H9 (cell line): ENCODE data around the gene CFL1. TPM values are rescaled to one million over a fixed set of nuclear protein-coding genes. Genes with fewer than 3 reads are reported as not detected.
A peak's percentile ranks its signal among the peaks of the same experiment; 100 is the strongest.

Source experiments
- DNase-seq: peaks from one replicate; pipeline ENCODE4 v3.0.0-alpha.2; 2017
- H2AFZ ChIP-seq: one replicate; pipeline ENCODE4 v1.6.1; 2013; ENCODE audit warnings: mild to moderate bottlenecking, low read length, control low read depth, moderate library complexity
- H2AK5ac ChIP-seq: 2 replicates; pipeline ENCODE4 v1.6.1; 2013; ENCODE audit warnings: low read length, control low read depth, mixed read lengths; ENCODE audit not compliant: insufficient read length
- H2BK120ac ChIP-seq: one replicate; pipeline ENCODE4 v1.6.1; 2013; ENCODE audit warnings: low read depth, mild to moderate bottlenecking, low read length, control low read depth, inconsistent platforms; ENCODE audit not compliant: poor library complexity, severe bottlenecking
- H2BK12ac ChIP-seq: 2 replicates; pipeline ENCODE4 v1.6.1; 2013; ENCODE audit warnings: low read length, control low read depth, mixed read lengths, low read depth; ENCODE audit not compliant: insufficient read length
- H2BK15ac ChIP-seq: 2 replicates; pipeline ENCODE4 v1.6.1; 2013; ENCODE audit warnings: low read depth, low read length, control low read depth
- H2BK20ac ChIP-seq: one replicate; pipeline ENCODE4 v1.6.1; 2013; ENCODE audit warnings: low read depth, mild to moderate bottlenecking, low read length, control low read depth, inconsistent platforms; ENCODE audit not compliant: poor library complexity, severe bottlenecking
- H2BK5ac ChIP-seq: 2 replicates; pipeline ENCODE4 v1.6.1; 2013; ENCODE audit warnings: low read length, control low read depth, mixed read lengths; ENCODE audit not compliant: insufficient read length
- H3K14ac ChIP-seq: 2 replicates; pipeline ENCODE4 v1.6.1; 2013; ENCODE audit warnings: low read length, control low read depth; ENCODE audit not compliant: insufficient read depth
- H3K18ac ChIP-seq: 2 replicates; pipeline ENCODE4 v1.6.1; 2013; ENCODE audit warnings: low read depth, mild to moderate bottlenecking, mixed read lengths, low read length, control low read depth; ENCODE audit not compliant: insufficient read length
- H3K23ac ChIP-seq: 2 replicates; pipeline ENCODE4 v1.6.1; 2013; ENCODE audit warnings: low read length, control low read depth, mixed read lengths, low read depth; ENCODE audit not compliant: insufficient read length
- H3K23me2 ChIP-seq: 2 replicates; pipeline ENCODE4 v1.6.1; 2013; ENCODE audit warnings: low read depth, mild to moderate bottlenecking, mixed read lengths, low read length, control low read depth; ENCODE audit not compliant: insufficient read length, poor library complexity, severe bottlenecking
- H3K27ac ChIP-seq: 2 replicates; pipeline ENCODE4 v1.5.1; 2013; ENCODE audit warnings: low read length, control low read depth, mixed read lengths, low read depth; ENCODE audit not compliant: insufficient read length
- H3K27me3 ChIP-seq: 2 replicates; pipeline ENCODE4 v1.6.1; 2013; ENCODE audit warnings: low read length, control low read depth, inconsistent platforms; ENCODE audit not compliant: insufficient read depth
- H3K4ac ChIP-seq: 2 replicates; pipeline ENCODE4 v1.6.1; 2013; ENCODE audit warnings: low read depth, mild to moderate bottlenecking, control low read depth, inconsistent platforms, low read length, moderate library complexity
- H3K4me1 ChIP-seq: 2 replicates; pipeline ENCODE4 v1.6.1; 2013; ENCODE audit warnings: low read length, control low read depth, inconsistent platforms; ENCODE audit not compliant: insufficient read depth
- H3K4me2 ChIP-seq: 2 replicates; pipeline ENCODE4 v1.6.1; 2013; ENCODE audit warnings: low read length, control low read depth, mixed read lengths; ENCODE audit not compliant: insufficient read length, insufficient read depth
- H3K56ac ChIP-seq: 2 replicates; pipeline ENCODE4 v1.6.1; 2013; ENCODE audit warnings: low read depth, mild to moderate bottlenecking, mixed read lengths, low read length, control low read depth; ENCODE audit not compliant: insufficient read length
- H3K79me1 ChIP-seq: 2 replicates; pipeline ENCODE4 v1.6.1; 2013; ENCODE audit warnings: low read depth, mild to moderate bottlenecking, moderate library complexity, low read length, control low read depth, inconsistent platforms; ENCODE audit not compliant: insufficient read depth, poor library complexity, severe bottlenecking
- H3K79me2 ChIP-seq: 2 replicates; pipeline ENCODE4 v1.6.1; 2013; ENCODE audit warnings: low read length, control low read depth, inconsistent platforms; ENCODE audit not compliant: insufficient read depth
- H3K9ac ChIP-seq: 2 replicates; pipeline ENCODE4 v1.6.1; 2013; ENCODE audit warnings: low read length, control low read depth, mixed read lengths; ENCODE audit not compliant: insufficient read length; ENCODE audit errors: extremely low read depth
- H3K9me3 ChIP-seq: one replicate; pipeline ENCODE4 v1.6.1; 2013; ENCODE audit warnings: low read depth, low read length, inconsistent platforms; ENCODE audit not compliant: control insufficient read depth
- H3T11ph ChIP-seq: one replicate; pipeline ENCODE4 v1.6.1; 2013; ENCODE audit warnings: mild to moderate bottlenecking, low read length, control low read depth, inconsistent platforms
- H4K20me1 ChIP-seq: one replicate; pipeline ENCODE4 v1.6.1; 2013; ENCODE audit not compliant: control insufficient read depth, insufficient read length, insufficient read depth
- H4K5ac ChIP-seq: 2 replicates; pipeline ENCODE4 v1.6.1; 2013; ENCODE audit warnings: low read depth, mild to moderate bottlenecking, mixed read lengths, low read length, control low read depth; ENCODE audit not compliant: insufficient read length
- H4K8ac ChIP-seq: replicated peaks from 2 replicates; pipeline ENCODE4 v1.6.1; 2013; ENCODE audit warnings: low read length, control low read depth, mixed read lengths, low read depth; ENCODE audit not compliant: insufficient read length
- H4K91ac ChIP-seq: 2 replicates; pipeline ENCODE4 v1.6.1; 2013; ENCODE audit warnings: low read depth, mild to moderate bottlenecking, moderate library complexity, mixed read lengths, low read length, control low read depth; ENCODE audit not compliant: insufficient read length
- H3K27ac Mint-ChIP-seq, 3 experiments: 2 replicates in 2 of 3; 3 replicates in 1 of 3; pipeline ENCODE4 v1.8.0; 2020 to 2021; ENCODE audit warnings: mixed read lengths in 3 of 3, mild to moderate bottlenecking in 1 of 3, moderate library complexity in 1 of 3
- H3K27me3 Mint-ChIP-seq: 2 replicates; pipeline ENCODE4 v1.8.0; 2021; ENCODE audit warnings: low read depth, mild to moderate bottlenecking, moderate library complexity, mixed read lengths
- H3K36me3 Mint-ChIP-seq, 3 experiments: 2 replicates in 2 of 3; 3 replicates in 1 of 3; pipeline ENCODE4 v1.8.0; 2020 to 2021; ENCODE audit warnings: low read depth in 3 of 3, mixed read lengths in 3 of 3; ENCODE audit not compliant: insufficient read depth in 1 of 3
- H3K4me1 Mint-ChIP-seq, 2 experiments: 2 replicates each; pipeline ENCODE4 v1.8.0; 2020; ENCODE audit warnings: mixed read lengths in 2 of 2
- H3K4me3 Mint-ChIP-seq, 2 experiments: 2 replicates in 1 of 2; 3 replicates in 1 of 2; pipeline ENCODE4 v1.8.0; 2020 to 2021; ENCODE audit warnings: mild to moderate bottlenecking in 2 of 2, mixed read lengths in 2 of 2, moderate library complexity in 1 of 2
- H3K9me3 Mint-ChIP-seq, 2 experiments: 2 replicates in 1 of 2; 3 replicates in 1 of 2; pipeline ENCODE4 v1.8.0; 2020; ENCODE audit warnings: mild to moderate bottlenecking in 2 of 2, mixed read lengths in 2 of 2, moderate library complexity in 1 of 2
- WGBS: extraction: QIAGEN DNeasy Blood & Tissue Kit; methylation state at CpG from one replicate; pipeline ENCODE4 v1.1.7; 2013; ENCODE audit warnings: missing lambda C conversion rate, low lambda C conversion rate, mixed read lengths; ENCODE audit not compliant: insufficient read length; ENCODE audit errors: extremely low coverage; 5-methylcytosine and 5-hydroxymethylcytosine counted together
- total RNA-seq: library from RNA; stranded (reverse); gene quantifications from 2 replicates; pipeline ENCODE4 v1.2.1, GENCODE V29; 2021
- TF ChIP-seq, protein P1 (sequence below): fragments of 200-600 bp; sonication (generic); conservative IDR thresholded peaks from 3 replicates; pipeline ENCODE4 v1.8.0; 2021; ENCODE audit warnings: antibody characterized with exemption, mild to moderate bottlenecking

CFL1 gene
- total RNA-seq, 1 experiment from 2014 or later = 1,107 TPM

DNA sequence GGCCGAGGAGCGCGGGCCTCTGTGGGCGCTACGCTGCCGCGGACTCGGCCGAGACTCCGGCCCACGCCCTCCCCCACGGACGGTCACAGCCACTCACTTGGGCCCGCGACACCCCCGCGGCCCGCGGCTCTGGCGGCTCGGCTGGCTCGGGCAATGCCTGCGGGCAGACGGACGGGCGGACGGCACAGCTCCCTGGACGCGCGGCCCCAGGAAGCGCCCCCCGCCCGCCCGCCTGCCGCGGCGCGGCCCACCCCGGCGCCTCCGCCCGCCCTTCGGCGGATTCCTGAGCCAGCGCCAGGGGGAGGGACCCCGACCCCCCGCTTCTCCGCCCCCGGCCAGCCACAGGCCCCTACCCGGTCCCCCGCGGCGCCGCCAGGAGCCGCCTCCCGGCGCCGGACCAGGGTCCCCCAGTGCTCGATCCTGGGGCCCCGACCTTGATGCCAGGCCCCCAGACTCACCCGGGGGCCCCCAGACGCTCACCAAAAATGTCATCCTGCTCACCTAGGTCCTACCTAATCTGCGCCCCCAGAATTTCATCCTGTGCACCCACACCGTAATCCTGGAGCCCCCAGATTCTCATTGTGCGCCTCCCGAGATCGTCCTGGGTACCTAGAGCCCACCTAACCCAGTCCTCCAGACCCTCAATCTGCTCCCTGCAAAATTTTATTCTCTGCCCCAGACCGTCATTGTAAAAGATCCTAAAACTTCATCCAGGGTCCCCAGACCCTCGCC is 14.8 kb upstream of the CFL1 start, which contains the start of gene EFEMP2:
TSS of gene EFEMP2 (minus strand) at position 215 of the 732 bp plus-strand sequence. CDS start 446 bp downstream, outside the sequence.
- Histone ChIP-seq H2BK120ac (no peak within 1 kb of the TSS), H3K4me2 (peak within 1 kb of the TSS; percentile 91), H2BK12ac (no peak within 1 kb of the TSS), H2AK5ac (no peak within 1 kb of the TSS), H3K18ac (peak within 1 kb of the TSS; percentile 36), H3K56ac (no peak within 1 kb of the TSS), H4K5ac (no peak within 1 kb of the TSS), H3K4ac (no peak within 1 kb of the TSS), H4K20me1 (no peaks in the 10 kb centered on the region), H3K23me2 (peaks cover 8% of the 10 kb centered on the region), H3K23ac (no peak within 1 kb of the TSS), H2BK20ac (no peak within 1 kb of the TSS), H4K91ac (no peak within 1 kb of the TSS), H3T11ph (no peak within 1 kb of the TSS), H2BK15ac (no peak within 1 kb of the TSS), H4K8ac (no peak within 1 kb of the TSS), H3K27me3 (peaks cover 3% of the 10 kb centered on the region; the same call in 1 of the 2 replicates), H3K4me1 (no peaks in the 10 kb centered on the region), H2BK5ac (no peak within 1 kb of the TSS), H3K79me1 (no peaks in the 10 kb centered on the region), H3K14ac (no peak within 1 kb of the TSS), H3K27ac (no peak within 1 kb of the TSS), H3K9me3 (no peaks in the 10 kb centered on the region), H3K79me2 (no peaks in the 10 kb centered on the region), H3K9ac (no peak within 1 kb of the TSS), H2AFZ (no peak within 1 kb of the TSS)
- no CpG with 5 or more reads among the region's 69 CpGs for WGBS
- Mint-ChIP-seq H3K9me3 (no peaks in the 10 kb centered on the region; a peak in 2 of 5 replicates), H3K4me1 (peaks cover 10 to 11% of the 10 kb centered on the region in 2 experiments), H3K36me3 (no peaks in the 10 kb centered on the region), H3K27ac (peak within 1 kb of the TSS in 1 of 3 experiments; percentile 45; a peak in 3 of 7 replicates), H3K4me3 (peak within 1 kb of the TSS; percentile 76 to 90), H3K27me3 (peaks cover 17% of the 10 kb centered on the region)
- no peak for DNase-seq
- TF ChIP-seq, protein P1, sequence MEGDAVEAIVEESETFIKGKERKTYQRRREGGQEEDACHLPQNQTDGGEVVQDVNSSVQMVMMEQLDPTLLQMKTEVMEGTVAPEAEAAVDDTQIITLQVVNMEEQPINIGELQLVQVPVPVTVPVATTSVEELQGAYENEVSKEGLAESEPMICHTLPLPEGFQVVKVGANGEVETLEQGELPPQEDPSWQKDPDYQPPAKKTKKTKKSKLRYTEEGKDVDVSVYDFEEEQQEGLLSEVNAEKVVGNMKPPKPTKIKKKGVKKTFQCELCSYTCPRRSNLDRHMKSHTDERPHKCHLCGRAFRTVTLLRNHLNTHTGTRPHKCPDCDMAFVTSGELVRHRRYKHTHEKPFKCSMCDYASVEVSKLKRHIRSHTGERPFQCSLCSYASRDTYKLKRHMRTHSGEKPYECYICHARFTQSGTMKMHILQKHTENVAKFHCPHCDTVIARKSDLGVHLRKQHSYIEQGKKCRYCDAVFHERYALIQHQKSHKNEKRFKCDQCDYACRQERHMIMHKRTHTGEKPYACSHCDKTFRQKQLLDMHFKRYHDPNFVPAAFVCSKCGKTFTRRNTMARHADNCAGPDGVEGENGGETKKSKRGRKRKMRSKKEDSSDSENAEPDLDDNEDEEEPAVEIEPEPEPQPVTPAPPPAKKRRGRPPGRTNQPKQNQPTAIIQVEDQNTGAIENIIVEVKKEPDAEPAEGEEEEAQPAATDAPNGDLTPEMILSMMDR = no peak
